Stimulated activated CD4-positive, alpha-beta T cell treated with anti-CD3 and anti-CD28 coated beads, Interleukin-12 subunit alpha, Interleukin-12 subunit beta, amount 100 ng/mL, for 48 hours (primary cell): ENCODE data around the gene LTBR.
"Not testable (repeated sequence)": the region's sequence is repeated elsewhere in the genome, so short reads cannot be mapped to it uniquely, and the experiment has no call there.

Source experiments
- DNase-seq, 3 donors: peaks; one replicate each; pipeline ENCODE4 v3.0.0-alpha.2; 2020; ENCODE audit warnings: low read depth in 2 of 3, low spot score in 1 of 3

Gene LTBR

GRCh38 chr12:6383572-6384498 lies at the start of gene LTBR:
TSS of gene LTBR (plus strand) at chr12:6384162. CDS start at chr12:6384359, 197 bp downstream.
- no peak for DNase-seq

DNA sequence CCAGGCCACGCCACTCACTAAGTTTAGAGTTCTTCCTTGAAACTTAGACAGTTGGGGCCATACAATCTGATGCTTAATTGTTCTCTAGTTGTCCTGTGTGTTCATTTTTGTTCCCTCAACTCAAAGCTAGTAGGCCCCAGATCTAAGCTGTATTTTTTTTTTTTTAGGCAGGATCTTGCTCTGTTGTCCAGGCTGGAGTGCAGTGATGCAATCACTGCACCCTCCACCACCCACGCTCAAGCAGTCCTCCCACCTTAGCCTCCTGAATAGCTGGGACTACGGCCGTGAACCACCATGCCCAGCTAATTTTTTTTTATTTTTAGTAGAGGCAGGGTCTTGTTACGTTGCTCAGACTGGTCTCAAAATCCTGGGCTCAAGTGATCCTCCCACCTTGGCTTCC lies 49.6 kb upstream of the LTBR start:
- no peak for DNase-seq

GRCh38 chr12:6334940-6335450 lies 49.0 kb upstream of the LTBR start:
- no peak for DNase-seq

DNA sequence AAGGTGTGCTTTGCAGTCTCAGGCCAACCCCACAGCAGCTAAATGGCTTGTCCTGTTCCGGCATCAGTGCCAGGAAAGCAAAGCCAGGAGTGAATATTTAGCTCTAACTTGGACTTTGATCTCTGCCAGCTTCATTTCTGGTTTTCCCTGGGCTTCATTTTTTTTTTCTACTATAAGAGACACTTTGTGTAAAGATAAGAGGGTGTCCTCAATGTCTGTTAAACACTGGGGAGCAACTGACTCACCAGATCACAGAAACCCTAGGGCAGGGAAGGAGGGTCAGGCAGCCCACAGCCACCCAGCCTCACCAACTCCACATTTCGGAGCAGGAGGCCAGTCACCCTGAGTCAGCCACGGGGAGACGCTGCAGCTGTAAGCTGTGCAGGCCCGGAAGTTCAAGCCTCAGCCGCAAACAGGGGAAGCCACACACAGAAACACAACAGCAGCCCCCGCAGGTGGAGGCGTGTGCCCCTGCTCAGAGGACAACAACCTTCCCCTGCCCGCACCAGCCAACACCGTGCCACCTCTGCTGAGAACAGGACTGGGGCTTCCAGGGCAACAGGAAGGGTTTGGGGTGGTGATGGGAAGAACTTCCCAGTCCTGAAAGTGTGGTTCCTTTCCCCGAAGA lies 48.4 kb upstream of the LTBR start:
- peak; percentile 74 to 83 (median 81) for DNase-seq

GRCh38 chr12:6336079-6336888 lies 47.7 kb upstream of the LTBR start:
- DNase-seq, result peak; percentile 62 to 71 (median 67)

- DNase-seq, result no peak
Observed at GRCh38 chr12:6336889-6337853, 46.8 kb upstream of the LTBR start.

DNA sequence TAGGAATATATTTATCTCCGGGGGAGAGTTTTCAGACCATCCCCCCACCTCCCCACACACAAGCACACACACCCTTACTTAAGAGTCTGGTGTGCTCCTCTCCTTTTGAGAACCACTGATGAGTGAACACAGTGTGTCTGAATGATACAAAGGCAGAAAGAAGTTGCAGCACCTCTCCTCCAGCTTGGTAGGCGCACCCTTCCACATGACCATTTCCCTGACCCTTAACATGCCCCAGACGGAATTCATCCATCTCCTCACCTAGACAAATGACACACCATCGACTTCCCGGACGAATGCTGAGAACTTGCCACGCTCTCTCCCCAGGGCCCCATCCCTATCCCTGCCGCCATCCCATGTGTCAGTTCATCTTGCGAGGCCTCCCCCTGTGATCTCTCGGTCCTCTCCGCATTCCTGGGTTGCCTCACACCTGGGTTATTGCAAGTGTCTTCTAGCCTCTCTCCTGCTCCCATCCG lies 46.0 kb upstream of the LTBR start:
- DNase-seq, result no peak

- DNase-seq, result not testable (repeated sequence)
Observed at GRCh38 chr12:6338536-6338935, 45.4 kb upstream of the LTBR start.

DNA sequence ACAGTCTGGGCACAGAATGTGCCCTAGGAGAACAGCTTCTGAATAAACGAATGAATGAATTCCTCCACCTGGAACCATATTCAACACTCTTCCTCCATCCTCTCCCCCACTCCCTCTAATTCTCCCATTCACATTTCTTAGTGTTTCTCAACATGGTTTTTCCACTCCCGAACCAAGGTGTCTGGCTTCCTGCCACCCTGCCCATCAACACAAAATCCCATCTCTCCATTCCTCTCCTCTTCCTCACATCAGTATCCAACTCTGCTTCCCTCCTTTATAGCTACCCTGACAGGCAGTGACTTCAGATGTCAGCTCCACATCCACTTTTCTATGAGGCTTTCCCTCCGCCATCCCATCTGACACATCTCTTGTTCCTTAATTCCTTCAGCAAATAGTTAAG lies 45.0 kb upstream of the LTBR start:
- no peak for DNase-seq

GRCh38 chr12:6340032-6340638 lies 43.8 kb upstream of the LTBR start:
- DNase-seq, result no peak

GRCh38 chr12:6340745-6341416 lies 43.1 kb upstream of the LTBR start:
- DNase-seq, result no peak

GRCh38 chr12:6341417-6342139 lies 42.4 kb upstream of the LTBR start, which contains the start of gene TNFRSF1A:
TSS of gene TNFRSF1A (minus strand) at chr12:6342076. CDS start at chr12:6341814, 262 bp downstream.
- no peak for DNase-seq

DNA sequence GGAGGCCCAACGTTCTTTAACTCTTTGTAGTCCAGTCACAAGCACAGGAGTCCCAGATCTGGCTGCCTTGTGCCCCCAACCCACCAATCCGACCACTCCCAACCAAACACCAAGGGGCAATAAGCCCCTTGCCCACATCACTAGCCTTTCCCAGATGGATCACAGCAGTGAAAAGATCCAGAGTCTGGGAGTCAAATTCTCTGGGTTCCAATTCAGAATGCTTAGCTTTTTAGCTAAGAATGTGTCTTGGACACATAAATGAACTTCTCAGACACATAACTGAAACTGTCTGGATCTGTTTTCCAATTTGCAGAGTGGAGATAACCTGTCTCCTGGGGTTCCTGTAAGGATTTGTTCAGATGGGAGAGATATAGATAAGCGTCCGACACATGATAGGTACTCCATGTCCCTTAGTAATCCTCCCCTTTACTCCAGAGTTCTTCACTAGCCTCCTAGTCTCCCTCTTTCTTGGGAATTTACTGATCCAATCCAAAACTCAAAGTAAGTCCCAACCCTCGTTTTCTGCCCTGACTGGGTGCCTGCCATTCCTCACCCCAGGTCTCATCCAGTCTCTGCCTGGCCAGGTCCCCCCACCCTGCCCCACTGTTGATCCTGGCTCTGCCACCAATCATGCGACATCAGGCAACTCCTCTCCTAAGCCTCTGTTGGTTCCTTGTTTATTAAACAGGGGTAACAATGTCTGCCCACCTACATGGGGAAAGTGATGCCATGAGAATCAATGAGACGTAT lies 41.6 kb upstream of the LTBR start:
- DNase-seq, result no peak

DNA sequence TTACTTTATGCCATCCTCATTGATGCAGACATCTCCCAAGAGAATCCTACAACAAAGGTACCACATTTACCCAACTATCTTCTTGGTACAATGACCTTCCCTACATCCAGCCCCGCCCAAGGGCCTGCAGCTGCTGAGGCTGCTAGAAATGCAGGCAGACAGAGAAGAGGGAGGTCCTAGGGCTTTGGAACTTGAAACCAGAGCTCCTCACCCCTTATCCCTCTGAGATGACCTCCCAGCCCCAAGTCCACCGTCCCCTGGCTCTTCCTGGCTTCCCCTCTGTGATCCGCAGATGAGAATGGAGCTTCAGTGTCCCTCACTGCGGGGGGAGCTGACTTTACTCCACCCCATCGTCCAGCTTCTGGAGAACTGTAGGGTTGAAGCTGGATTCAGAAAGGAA lies 40.4 kb upstream of the LTBR start:
- no peak for DNase-seq

GRCh38 chr12:6344101-6344660 lies 39.8 kb upstream of the LTBR start:
- not testable (repeated sequence) for DNase-seq

DNA sequence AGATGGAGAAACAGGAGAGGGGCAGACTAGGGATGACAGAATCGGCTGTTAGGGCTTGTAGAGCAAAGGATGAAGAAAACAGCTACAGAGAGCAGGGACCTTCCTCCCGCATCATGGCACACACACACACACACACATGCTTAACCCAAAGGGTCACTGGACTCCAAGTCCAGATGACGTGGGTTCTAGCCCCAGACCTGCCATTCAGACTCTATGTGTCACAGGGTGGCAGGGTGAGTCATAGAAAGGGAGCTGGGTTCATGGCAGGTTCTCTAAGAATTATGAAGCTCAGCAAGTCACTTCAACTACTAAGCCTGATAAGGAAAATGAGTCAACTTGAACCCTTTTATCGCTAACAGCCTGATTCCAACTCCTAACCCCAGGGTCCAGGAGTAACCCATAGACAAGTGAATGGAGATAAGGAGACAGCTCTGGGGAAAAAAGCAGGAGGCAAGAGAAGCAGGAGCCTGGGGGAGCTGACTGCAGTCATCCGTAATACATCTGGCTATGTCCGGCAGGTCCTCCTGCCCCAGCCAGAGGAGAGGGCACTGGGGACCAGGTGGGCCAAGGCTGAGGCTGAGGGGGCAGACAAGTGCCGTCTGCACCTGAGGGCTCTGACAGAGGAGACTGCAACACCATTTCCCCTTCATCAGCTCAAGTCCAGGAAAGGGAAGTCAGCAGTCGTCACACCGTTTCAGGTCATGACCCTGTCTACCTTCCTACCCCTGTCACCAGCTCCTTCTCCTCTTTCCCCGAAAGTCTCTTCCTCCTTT lies 38.5 kb upstream of the LTBR start:
- DNase-seq, result no peak
